Parathyroid adenoma (tissue), 2 donors: ENCODE measurements around the gene SLC50A1.

ENCODE experiments used
- H2AFZ ChIP-seq: fragments of 300-600 bp; sonication (generic); one replicate; pipeline ENCODE4 v1.7.0; 2017; ENCODE audit warnings: antibody characterized with exemption, mild to moderate bottlenecking
- H3K27ac ChIP-seq: fragments of 300-600 bp; sonication (generic); one replicate; pipeline ENCODE4 v1.7.0; 2017
- H3K27me3 ChIP-seq: fragments of 300-600 bp; sonication (generic); one replicate; pipeline ENCODE4 v1.7.0; 2017; ENCODE audit warnings: low read length; ENCODE audit not compliant: control insufficient read depth, insufficient read depth
- H3K36me3 ChIP-seq: fragments of 300-600 bp; sonication (generic); one replicate; pipeline ENCODE4 v1.7.0; 2017; ENCODE audit warnings: low read length; ENCODE audit not compliant: control insufficient read depth, insufficient read depth
- H3K4me1 ChIP-seq: fragments of 300-600 bp; sonication (generic); one replicate; pipeline ENCODE4 v1.7.0; 2017; ENCODE audit warnings: control low read depth
- H3K4me2 ChIP-seq: fragments of 300-600 bp; sonication (generic); one replicate; pipeline ENCODE4 v1.7.0; 2017; ENCODE audit warnings: low read length
- H3K4me3 ChIP-seq: fragments of 300-600 bp; sonication (generic); one replicate; pipeline ENCODE4 v1.7.0; 2017; ENCODE audit warnings: low read depth, low read length
- H3K79me2 ChIP-seq: fragments of 300-600 bp; sonication (generic); one replicate; pipeline ENCODE4 v1.7.0; 2017; ENCODE audit warnings: control low read depth
- H3K9ac ChIP-seq: fragments of 300-600 bp; sonication (generic); one replicate; pipeline ENCODE4 v1.7.0; 2017; ENCODE audit warnings: mild to moderate bottlenecking
- H3K9me3 ChIP-seq: fragments of 300-600 bp; sonication (generic); one replicate; pipeline ENCODE4 v1.7.0; 2017; ENCODE audit warnings: low read length; ENCODE audit not compliant: control insufficient read depth
- TF ChIP-seq, protein P1 (sequence below): fragments of 300-600 bp; sonication (generic); IDR thresholded peaks from one replicate; pipeline ENCODE4 v1.7.0; 2017; ENCODE audit warnings: antibody characterized with exemption, mild to moderate bottlenecking
- donor health status: primary hyperparathyroidism.

Gene SLC50A1

DNA sequence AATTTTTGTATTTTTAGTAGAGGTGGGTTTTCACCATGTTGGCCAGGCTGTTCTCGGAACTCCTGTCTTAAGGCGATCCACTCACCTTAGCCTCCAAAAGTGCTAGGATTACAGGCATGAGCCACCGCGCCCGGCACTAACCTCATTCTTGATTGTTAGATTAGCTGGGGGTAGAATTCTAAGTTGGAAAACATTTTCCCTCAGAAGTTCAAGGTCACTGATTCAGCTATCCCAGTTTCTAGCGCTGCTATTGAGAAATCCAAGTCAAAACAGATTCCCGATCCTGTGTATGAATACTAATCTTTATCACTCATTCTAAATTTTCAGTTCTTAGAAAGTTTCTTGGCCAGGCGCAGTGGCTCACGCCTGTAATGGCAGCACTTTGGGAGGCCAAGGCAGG lies 32.3 kb upstream of the SLC50A1 start:
- TF ChIP-seq, protein P1, sequence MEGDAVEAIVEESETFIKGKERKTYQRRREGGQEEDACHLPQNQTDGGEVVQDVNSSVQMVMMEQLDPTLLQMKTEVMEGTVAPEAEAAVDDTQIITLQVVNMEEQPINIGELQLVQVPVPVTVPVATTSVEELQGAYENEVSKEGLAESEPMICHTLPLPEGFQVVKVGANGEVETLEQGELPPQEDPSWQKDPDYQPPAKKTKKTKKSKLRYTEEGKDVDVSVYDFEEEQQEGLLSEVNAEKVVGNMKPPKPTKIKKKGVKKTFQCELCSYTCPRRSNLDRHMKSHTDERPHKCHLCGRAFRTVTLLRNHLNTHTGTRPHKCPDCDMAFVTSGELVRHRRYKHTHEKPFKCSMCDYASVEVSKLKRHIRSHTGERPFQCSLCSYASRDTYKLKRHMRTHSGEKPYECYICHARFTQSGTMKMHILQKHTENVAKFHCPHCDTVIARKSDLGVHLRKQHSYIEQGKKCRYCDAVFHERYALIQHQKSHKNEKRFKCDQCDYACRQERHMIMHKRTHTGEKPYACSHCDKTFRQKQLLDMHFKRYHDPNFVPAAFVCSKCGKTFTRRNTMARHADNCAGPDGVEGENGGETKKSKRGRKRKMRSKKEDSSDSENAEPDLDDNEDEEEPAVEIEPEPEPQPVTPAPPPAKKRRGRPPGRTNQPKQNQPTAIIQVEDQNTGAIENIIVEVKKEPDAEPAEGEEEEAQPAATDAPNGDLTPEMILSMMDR, result no peak
- H3K4me1 ChIP-seq, result no peaks in the 10 kb centered on the region
- H3K27ac ChIP-seq, result no peak overlapping the region
- no peak overlapping the region for H2AFZ ChIP-seq
- no peak overlapping the region for H3K4me3 ChIP-seq
- no peak overlapping the region for H3K9ac ChIP-seq
- no peaks in the 10 kb centered on the region for H3K79me2 ChIP-seq
- H3K36me3 ChIP-seq, result no peaks in the 10 kb centered on the region
- H3K27me3 ChIP-seq, result no peaks in the 10 kb centered on the region
- no peak overlapping the region for H3K4me2 ChIP-seq
- no peaks in the 10 kb centered on the region for H3K9me3 ChIP-seq

DNA sequence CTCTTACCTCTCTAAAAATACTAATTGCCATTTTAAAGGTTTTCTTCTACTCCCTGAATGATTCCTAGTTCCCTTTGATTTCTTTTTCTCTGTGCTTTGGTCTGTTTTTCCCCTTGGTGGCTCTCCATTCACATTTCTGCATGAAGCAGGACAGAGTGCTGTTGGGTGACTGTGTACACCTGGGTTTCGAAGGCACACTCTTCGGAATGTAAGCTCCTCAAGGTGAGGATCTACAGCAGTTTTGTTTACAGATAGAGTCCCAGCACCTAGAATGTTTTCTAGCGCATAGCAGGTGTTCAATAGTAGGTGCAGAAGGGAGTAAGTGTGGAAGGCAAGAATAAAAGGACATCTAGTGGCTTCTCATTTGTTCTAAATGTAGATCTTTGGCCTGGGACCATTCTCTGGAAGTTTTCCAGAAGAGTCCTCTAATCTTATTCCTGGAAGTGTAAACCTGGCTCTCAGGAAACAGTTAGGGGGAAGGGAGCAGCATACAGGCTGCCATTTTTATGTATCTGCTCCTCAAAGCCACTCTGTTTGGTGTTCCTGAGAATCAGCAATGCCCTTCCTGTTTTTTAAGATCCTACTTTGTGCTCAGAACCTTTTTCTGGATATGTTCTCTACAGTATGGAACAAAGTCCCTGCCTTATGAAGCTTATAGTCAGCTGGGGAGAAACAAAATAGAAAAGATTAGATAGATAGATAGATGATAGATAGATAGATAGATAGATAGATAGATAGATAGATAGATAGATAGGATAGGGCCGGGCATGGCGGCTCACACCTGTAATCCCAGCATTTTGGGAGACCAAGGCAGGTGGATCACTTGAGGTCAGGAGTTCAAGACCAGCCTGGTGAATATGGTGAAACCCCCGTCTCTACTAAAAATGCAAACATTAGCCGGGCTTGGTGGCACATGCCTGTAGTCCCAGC lies 30.8 kb upstream of the SLC50A1 start:
- Histone ChIP-seq H3K27ac (no peak overlapping the region), H3K4me3 (no peak overlapping the region), H3K36me3 (no peaks in the 10 kb centered on the region), H3K27me3 (no peaks in the 10 kb centered on the region), H3K9ac (no peak overlapping the region), H3K9me3 (no peaks in the 10 kb centered on the region), H3K4me1 (no peaks in the 10 kb centered on the region), H3K79me2 (no peaks in the 10 kb centered on the region), H2AFZ (no peak overlapping the region), H3K4me2 (no peak overlapping the region)
- TF ChIP-seq, protein P1, result no peak

DNA sequence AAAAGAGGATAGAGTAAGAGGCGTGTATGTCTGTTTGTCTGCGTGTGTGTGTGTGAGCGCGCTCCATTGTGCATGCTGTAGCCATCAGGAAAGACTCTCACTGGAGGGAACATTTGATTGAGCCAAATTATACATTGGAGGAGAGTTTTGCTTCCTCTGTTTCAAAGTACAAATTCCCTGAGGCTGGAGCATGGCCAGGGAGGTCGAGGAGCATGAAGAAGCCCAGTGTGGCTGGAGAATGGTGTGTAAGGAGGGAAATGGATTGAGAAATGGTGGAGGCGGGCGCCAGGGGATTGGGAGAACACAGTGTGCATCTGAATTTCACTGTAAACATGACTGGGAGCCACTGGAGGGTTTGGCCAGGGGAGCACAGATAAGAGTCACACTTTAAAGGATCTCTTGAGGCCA lies 30.0 kb upstream of the SLC50A1 start:
- Histone ChIP-seq H3K4me2 (no peak overlapping the region), H3K27me3 (no peaks in the 10 kb centered on the region), H2AFZ (no peak overlapping the region), H3K27ac (no peak overlapping the region), H3K9me3 (no peaks in the 10 kb centered on the region), H3K36me3 (no peaks in the 10 kb centered on the region), H3K9ac (no peak overlapping the region), H3K79me2 (no peaks in the 10 kb centered on the region), H3K4me3 (no peak overlapping the region), H3K4me1 (no peaks in the 10 kb centered on the region)
- TF ChIP-seq, protein P1, result no peak

DNA sequence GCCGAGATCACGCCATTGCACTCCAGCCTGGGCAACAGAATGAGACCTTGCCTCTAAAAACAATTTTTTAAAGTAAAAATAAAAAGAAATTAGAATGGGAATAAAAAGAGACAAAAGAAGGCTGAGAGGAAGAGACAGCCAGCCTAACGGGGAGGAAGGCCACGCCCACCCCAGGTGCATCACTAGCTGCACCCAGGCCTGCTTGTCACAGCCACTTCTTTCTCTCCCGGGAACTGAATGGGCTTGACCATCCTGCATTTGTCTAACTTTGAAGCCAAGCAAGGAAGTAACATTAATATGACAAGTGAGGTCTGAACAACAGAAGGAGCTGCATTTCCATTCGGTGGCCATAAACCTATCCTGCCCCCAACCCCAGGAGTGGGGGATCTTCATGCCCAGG lies 28.8 kb upstream of the SLC50A1 start:
- no peaks in the 10 kb centered on the region for H3K36me3 ChIP-seq
- no peak overlapping the region for H3K4me3 ChIP-seq
- TF ChIP-seq, protein P1, result no peak
- H3K4me2 ChIP-seq, result no peak overlapping the region
- no peak overlapping the region for H2AFZ ChIP-seq
- H3K27ac ChIP-seq, result no peak overlapping the region
- no peaks in the 10 kb centered on the region for H3K79me2 ChIP-seq
- H3K9me3 ChIP-seq, result no peaks in the 10 kb centered on the region
- H3K27me3 ChIP-seq, result no peaks in the 10 kb centered on the region
- H3K9ac ChIP-seq, result no peak overlapping the region
- no peaks in the 10 kb centered on the region for H3K4me1 ChIP-seq
